Body of pancreas (tissue), 4 donors: ENCODE results near the gene LMO7.

Experiments
- CTCF ChIP-seq, 7 experiments: fragments of 450-650 bp in 4 of 7; fragments of 200-600 bp in 3 of 7; sonication (generic) in 3 of 7; IDR thresholded peaks; one replicate each; pipeline ENCODE4 v1.5.1; 2016 to 2019; ENCODE audit warnings: antibody characterized with exemption in 7 of 7
- POLR2A ChIP-seq, 3 donors: fragments of 450-650 bp; IDR thresholded peaks; one replicate each; pipeline ENCODE4 v1.6.1; 2016; ENCODE audit warnings: antibody characterized with exemption in 3 of 3, mild to moderate bottlenecking in 2 of 3

GRCh38 chr13:75889427-75889826 is 253.3 kb downstream of the LMO7 start:
- TF ChIP-seq CTCF (IDR thresholded peaks at IDR 0.05) (no peak), POLR2A (IDR thresholded peaks at IDR 0.05) (no peak)
